HEK293 (cell line): ENCODE measurements around the gene PRKCD.

Source experiments
- CTCF ChIP-seq: fragments of 450-650 bp; formaldehyde crosslinking; IDR thresholded peaks from 2 replicates; pipeline ENCODE4 v1.5.1; 2016; ENCODE audit warnings: missing biosample characterization, missing genetic modification characterization
- ZBTB10 ChIP-seq: fragments of 450-650 bp; formaldehyde crosslinking; IDR thresholded peaks from 2 replicates; pipeline ENCODE4 v1.5.1; 2016; ENCODE audit warnings: missing biosample characterization, missing genetic modification characterization
- ZNF510 ChIP-seq: fragments of 450-650 bp; formaldehyde crosslinking; IDR thresholded peaks from 2 replicates; pipeline ENCODE4 v1.5.1; 2018; ENCODE audit warnings: mild to moderate bottlenecking, missing genetic modification characterization, missing biosample characterization; ENCODE audit not compliant: insufficient replicate concordance
- ZNF830 ChIP-seq: fragments of 450-650 bp; IDR thresholded peaks from 2 replicates; pipeline ENCODE4 v1.5.0; 2018; ENCODE audit warnings: missing biosample characterization, missing genetic modification characterization, low read depth, mild to moderate bottlenecking, moderate library complexity

GRCh38 chr3:53146319-53146891 is 14.6 kb upstream of the PRKCD start:
- no peak for TF ChIP-seq ZNF510 (tag by site-specific recombination)
- no peak for TF ChIP-seq ZNF830 (tag by site-specific recombination)
- TF ChIP-seq CTCF (tag by site-specific recombination) = no peak
- TF ChIP-seq ZBTB10 (tag by site-specific recombination) = no peak
